ENCODE results near the gene ZGPAT.

Gene ZGPAT

GRCh38 chr20:63767456-63767855, 59.6 kb downstream of the ZGPAT start:
- no peaks in the 10 kb centered on the region for H3K79me2 ChIP-seq (ENCODE audit: insufficient read depth, low read length)
- H3K27me3 ChIP-seq (ENCODE audit: insufficient read depth, low read length), result peaks cover 4% of the 10 kb centered on the region; the same call in 1 of the 2 replicates
- TF ChIP-seq EZH2 (IDR thresholded peaks at IDR 0.05; ENCODE audit: borderline replicate concordance, low read length) (no peak), CTCF (IDR thresholded peaks at IDR 0.05; ENCODE audit: low read length) (no peak)
- no peak overlapping the region for H3K4me2 ChIP-seq (ENCODE audit: low read length)
- no peak overlapping the region for H3K4me3 ChIP-seq (ENCODE audit: low read depth, low read length, poor library complexity, severe bottlenecking)
- no peak overlapping the region for H2AFZ ChIP-seq (ENCODE audit: low read length)
- no peaks in the 10 kb centered on the region for H3K4me1 ChIP-seq (ENCODE audit: insufficient read depth, low read length, severe bottlenecking)
- H4K20me1 ChIP-seq (ENCODE audit: insufficient read depth, low read length), result no peaks in the 10 kb centered on the region
- no peaks in the 10 kb centered on the region for H3K9me3 ChIP-seq (ENCODE audit: low read length)
- H3K9ac ChIP-seq (ENCODE audit: low read length), result no peak overlapping the region
- H3F3A ChIP-seq (ENCODE audit: insufficient read depth, low read length), result no peaks in the 10 kb centered on the region
- no peaks in the 10 kb centered on the region for H3K36me3 ChIP-seq (ENCODE audit: insufficient read depth, low read length)
- H3K9me2 ChIP-seq (ENCODE audit: low read depth, low read length), result no peaks in the 10 kb centered on the region
- H3K27ac ChIP-seq (ENCODE audit: low read depth, low read length, poor library complexity, severe bottlenecking), result no peak overlapping the region

GRCh38 chr20:63767886-63768285, 60.0 kb downstream of the ZGPAT start:
- Histone ChIP-seq H2AFZ (ENCODE audit: low read length) (no peak overlapping the region), H3K4me3 (ENCODE audit: low read depth, low read length, poor library complexity, severe bottlenecking) (no peak overlapping the region), H4K20me1 (ENCODE audit: insufficient read depth, low read length) (no peaks in the 10 kb centered on the region), H3K27me3 (ENCODE audit: insufficient read depth, low read length) (peaks cover 4% of the 10 kb centered on the region; the same call in 1 of the 2 replicates), H3K27ac (ENCODE audit: low read depth, low read length, poor library complexity, severe bottlenecking) (no peak overlapping the region), H3K9me3 (ENCODE audit: low read length) (no peaks in the 10 kb centered on the region), H3K9me2 (ENCODE audit: low read depth, low read length) (no peaks in the 10 kb centered on the region), H3K4me2 (ENCODE audit: low read length) (no peak overlapping the region), H3K4me1 (ENCODE audit: insufficient read depth, low read length, severe bottlenecking) (peaks cover 4% of the 10 kb centered on the region), H3K36me3 (ENCODE audit: insufficient read depth, low read length) (no peaks in the 10 kb centered on the region), H3F3A (ENCODE audit: insufficient read depth, low read length) (no peaks in the 10 kb centered on the region), H3K9ac (ENCODE audit: low read length) (no peak overlapping the region), H3K79me2 (ENCODE audit: insufficient read depth, low read length) (no peaks in the 10 kb centered on the region)
- TF ChIP-seq CTCF (IDR thresholded peaks at IDR 0.05; ENCODE audit: low read length) (no peak), EZH2 (IDR thresholded peaks at IDR 0.05; ENCODE audit: borderline replicate concordance, low read length) (no peak)

- Histone ChIP-seq H3K79me2 (ENCODE audit: insufficient read depth, low read length) (no peaks in the 10 kb centered on the region), H2AFZ (ENCODE audit: low read length) (no peak overlapping the region), H3K4me3 (ENCODE audit: low read depth, low read length, poor library complexity, severe bottlenecking) (no peak overlapping the region), H4K20me1 (ENCODE audit: insufficient read depth, low read length) (no peaks in the 10 kb centered on the region), H3K4me1 (ENCODE audit: insufficient read depth, low read length, severe bottlenecking) (peaks cover 6% of the 10 kb centered on the region), H3K9me3 (ENCODE audit: low read length) (no peaks in the 10 kb centered on the region), H3K9me2 (ENCODE audit: low read depth, low read length) (no peaks in the 10 kb centered on the region), H3K27ac (ENCODE audit: low read depth, low read length, poor library complexity, severe bottlenecking) (no peak overlapping the region), H3K4me2 (ENCODE audit: low read length) (no peak overlapping the region), H3K9ac (ENCODE audit: low read length) (no peak overlapping the region), H3F3A (ENCODE audit: insufficient read depth, low read length) (no peaks in the 10 kb centered on the region), H3K36me3 (ENCODE audit: insufficient read depth, low read length) (no peaks in the 10 kb centered on the region), H3K27me3 (ENCODE audit: insufficient read depth, low read length) (peaks cover 4% of the 10 kb centered on the region; the same call in 1 of the 2 replicates)
- TF ChIP-seq CTCF (IDR thresholded peaks at IDR 0.05; ENCODE audit: low read length), result no peak
- TF ChIP-seq EZH2 (IDR thresholded peaks at IDR 0.05; ENCODE audit: borderline replicate concordance, low read length), result no peak
Measured at GRCh38 chr20:63768591-63769515, 61.0 kb downstream of the ZGPAT start.
